HG03097 (cell line): ENCODE measurements around the gene HM13.
"Not testable (repeated sequence)": the region's sequence is repeated elsewhere in the genome, so short reads cannot be mapped to it uniquely, and the experiment has no call there.

Experiments
- ATAC-seq: cut with Tn5 transposase; IDR thresholded peaks from one replicate; pipeline ENCODE4 v1.9.1; 2021; ENCODE audit not compliant: unreplicated experiment, low FRiP score

Gene HM13

DNA sequence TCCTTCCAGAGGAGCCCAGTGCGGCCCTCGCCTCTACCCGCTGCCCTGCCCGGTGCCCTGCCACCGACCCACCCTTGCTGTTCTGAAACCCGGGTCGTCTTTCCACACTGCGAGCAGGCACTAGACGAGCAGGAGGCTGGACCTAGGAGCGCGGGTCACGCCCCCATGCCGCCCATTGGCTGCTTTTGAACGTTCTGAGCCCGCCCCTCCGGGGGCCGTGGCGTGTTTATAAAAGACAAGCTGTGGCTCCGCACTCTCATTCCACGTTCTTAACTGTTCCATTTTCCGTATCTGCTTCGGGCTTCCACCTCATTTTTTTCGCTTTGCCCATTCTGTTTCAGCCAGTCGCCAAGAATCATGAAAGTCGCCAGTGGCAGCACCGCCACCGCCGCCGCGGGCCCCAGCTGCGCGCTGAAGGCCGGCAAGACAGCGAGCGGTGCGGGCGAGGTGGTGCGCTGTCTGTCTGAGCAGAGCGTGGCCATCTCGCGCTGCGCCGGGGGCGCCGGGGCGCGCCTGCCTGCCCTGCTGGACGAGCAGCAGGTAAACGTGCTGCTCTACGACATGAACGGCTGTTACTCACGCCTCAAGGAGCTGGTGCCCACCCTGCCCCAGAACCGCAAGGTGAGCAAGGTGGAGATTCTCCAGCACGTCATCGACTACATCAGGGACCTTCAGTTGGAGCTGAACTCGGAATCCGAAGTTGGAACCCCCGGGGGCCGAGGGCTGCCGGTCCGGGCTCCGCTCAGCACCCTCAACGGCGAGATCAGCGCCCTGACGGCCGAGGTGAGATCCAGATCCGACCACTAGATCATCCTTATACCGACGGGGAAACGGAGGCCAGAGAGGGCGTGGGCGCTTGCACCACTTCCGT lies 91.0 kb downstream of the HM13 start, which contains the start of gene ID1:
Gene ID1 (plus strand): TSS at position 259 of the 871 bp plus-strand sequence. CDS start 99 bp downstream, at position 358.
- ATAC-seq = peak; percentile 88

DNA sequence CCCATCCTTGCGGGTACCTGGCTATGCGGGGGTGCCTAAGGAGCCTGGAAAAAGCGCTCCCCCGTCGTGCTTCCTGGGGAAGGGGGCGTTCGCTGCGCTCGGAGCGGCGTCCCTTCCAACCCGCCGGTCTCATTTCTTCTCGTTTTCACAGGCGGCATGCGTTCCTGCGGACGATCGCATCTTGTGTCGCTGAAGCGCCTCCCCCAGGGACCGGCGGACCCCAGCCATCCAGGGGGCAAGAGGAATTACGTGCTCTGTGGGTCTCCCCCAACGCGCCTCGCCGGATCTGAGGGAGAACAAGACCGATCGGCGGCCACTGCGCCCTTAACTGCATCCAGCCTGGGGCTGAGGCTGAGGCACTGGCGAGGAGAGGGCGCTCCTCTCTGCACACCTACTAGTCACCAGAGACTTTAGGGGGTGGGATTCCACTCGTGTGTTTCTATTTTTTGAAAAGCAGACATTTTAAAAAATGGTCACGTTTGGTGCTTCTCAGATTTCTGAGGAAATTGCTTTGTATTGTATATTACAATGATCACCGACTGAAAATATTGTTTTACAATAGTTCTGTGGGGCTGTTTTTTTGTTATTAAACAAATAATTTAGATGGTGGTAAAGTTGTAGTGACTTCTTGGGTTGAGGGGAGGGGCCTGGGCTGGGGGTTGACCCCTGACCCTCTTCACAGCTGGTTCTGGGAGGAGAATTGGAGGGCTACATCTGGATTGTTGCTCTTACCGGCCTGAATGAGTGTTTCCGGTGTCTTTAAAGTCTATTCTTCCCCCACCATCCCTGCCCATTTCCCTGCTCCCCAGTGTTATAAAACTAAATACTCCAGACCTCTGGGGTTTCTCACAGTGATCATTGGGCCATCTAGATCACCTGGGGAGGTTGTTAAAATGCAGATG lies 91.9 kb downstream of the HM13 start:
- no peak for ATAC-seq

DNA sequence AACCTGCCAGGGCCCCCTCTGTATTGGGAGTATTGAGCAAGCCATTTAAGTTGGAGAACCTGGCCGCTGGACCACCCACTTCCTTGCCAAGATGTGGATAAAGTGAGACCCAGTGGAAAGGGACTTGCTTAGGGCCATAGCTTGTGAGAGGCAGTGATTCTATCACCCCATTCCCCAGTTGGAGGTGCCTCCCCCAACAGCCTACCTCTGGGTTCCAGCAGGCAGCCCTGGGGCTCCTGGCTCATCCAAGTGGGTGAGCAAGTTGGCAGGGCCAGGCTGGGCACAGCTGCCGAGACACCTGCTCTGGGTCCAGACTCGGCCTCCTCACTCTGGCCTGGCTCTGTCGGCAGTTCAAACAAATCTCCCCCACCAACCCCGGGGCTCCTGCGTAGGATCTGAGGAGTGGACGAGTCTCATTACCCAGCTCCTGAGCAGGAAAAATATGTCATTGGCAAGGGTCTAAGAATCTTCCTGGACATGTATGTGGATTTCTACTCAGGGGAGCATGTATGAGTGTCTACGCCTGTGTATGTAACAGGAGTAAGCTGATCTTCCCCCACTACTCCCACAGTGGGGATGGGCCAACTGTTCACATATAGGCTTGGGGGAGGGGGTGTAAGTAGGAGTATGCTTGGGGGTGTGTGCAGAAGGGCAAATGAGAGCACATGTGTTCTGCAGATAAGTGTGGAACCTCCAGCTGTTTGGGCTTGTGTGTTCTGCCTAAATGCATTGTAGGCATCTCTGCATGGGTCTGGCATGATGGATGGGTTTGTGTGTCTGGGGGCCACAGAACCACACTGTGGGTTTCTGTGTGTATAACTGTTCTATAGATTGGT lies 92.8 kb downstream of the HM13 start:
- no peak for ATAC-seq

DNA sequence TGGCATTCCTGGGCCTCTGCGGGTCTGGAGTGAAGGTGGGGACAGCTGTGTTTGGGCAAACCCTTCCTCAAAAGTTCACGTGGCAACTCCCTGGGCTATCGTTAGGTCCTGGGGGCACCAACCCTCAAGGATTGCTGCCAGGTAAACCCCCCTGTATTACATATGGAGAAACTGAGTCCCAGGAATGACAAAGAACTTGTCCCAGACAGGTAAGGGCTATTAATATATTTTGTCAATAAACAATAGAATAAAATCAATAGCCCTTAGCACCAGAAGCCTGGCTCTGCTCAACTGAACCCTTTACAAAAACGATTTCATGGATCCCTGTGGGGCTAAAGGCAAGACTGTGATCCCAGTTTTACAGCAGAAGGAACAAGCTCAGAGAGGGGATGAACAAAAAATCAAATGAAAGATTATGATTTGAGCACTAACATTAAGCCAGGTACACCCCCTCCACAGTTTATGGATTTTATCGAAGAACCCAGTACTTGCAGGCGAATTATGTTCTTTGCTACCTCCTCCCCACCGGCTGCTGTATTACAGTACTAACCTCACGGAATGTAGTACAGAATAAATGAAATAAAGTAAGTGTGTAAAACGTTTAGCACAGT lies 93.5 kb downstream of the HM13 start:
- ATAC-seq = no peak

DNA sequence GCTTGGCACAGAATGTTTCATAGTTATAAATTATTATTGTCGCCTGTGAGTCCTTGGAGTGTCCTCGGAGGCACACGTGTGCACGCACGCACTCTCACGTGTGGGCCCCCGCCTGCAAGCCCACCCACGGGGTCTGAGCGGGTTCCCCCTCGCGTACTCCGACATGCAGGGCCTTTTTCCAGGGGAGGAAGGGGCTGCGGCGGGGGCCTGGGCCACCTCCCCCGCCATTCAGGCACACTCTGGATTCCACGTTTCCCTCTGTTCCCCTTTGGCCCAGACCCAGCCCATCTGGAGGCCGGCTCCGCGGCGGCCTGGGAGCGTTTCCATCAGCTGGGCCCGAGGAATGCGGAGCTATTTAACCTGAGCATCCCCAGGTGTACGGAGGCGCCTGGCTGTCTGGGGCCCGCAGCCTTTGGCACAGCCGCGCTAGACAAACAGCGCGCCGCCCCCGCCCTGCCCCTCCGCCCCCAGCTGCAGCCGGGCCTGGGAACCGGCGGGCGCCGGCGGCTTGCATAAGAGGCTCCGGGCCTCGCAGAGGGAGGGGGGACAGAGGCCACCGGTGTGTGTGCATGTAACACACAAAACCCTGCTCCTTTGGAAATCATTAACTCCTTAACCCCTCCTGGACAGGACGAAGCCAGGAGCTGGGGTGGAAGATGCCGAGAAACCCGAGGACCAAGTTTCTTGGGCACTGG lies 94.2 kb downstream of the HM13 start:
- no peak for ATAC-seq

DNA sequence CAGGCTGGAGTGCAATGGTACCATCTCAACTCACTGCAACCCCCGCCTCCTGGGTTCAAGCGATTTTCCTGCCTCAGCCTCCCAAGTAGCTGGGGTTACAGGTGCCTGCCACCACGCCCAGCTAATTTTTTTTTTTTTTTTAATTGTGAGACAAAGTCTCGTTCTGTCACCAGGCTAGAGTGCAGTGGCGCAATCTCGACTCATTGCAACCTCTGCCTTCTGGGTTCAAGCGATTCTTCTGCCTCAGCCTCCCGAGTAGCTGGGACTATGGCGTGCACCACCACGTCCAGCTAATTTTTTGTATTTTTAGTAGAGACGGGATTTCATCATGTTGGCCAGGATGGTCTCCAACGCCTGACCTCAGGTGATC lies 98.0 kb downstream of the HM13 start:
- not testable (repeated sequence) for ATAC-seq

DNA sequence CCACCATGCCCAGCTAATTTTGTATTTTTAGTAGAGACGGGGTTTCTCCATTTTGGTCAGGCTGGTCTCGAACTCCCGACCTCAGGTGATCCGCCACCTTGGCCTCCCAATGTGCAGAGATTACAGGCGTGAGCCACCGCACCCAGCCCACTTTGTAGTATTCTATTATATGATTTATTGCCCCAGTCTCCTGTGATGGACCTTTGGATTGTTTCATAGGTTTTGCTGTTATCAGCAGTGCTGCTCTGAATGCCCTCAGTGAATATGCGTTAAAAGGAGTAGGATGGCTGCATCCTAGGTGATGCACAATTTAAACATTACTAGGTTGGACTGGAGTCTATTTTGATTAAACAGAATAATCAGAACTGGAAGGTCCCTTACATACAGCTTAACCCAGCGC lies 101.2 kb downstream of the HM13 start:
- no peak for ATAC-seq

DNA sequence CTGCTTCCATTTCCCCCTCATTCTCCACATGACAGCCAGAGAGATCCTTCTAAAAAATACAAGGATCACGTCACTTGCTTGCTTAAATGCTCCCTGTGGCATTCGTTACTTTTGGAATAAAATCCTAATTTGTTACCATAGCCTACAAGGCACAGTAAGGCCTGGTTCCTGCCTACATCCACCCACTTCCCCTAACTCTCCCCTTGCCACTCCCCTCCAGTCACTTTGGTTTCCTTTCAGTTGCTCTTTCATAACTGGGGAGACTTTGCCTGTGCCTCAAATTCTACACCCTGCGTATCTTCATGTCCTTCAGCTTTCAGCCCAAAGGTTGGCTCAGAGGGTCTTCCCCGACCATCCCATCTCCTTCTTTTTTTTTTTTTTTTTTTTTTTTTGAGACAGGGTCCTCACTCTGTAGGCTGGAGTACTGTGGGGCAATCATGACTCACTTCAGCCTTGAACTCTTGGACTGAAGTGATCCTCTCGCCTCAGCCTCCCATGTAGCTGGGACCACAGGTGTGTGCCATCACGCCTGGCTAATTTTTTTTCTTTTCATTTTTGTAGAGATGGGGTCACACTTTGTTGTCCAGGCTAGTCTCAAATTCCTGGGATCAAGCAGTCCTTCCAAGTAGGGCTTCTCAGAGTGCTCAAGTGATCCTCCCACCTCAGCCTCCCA lies 103.3 kb downstream of the HM13 start:
- no peak for ATAC-seq
